HG03439 (cell line): ENCODE results near the gene FBXW12.
"Not testable (repeated sequence)": the region's sequence is repeated elsewhere in the genome, so short reads cannot be mapped to it uniquely, and the experiment has no call there.

Source experiments
- ATAC-seq: cut with Tn5 transposase; IDR thresholded peaks from one replicate; pipeline ENCODE4 v1.9.1; 2021; ENCODE audit warnings: mild to moderate bottlenecking, moderate library complexity; ENCODE audit not compliant: unreplicated experiment

FBXW12 gene

GRCh38 chr3:48371651-48372376 lies at the start of gene FBXW12:
TSS of gene FBXW12 (plus strand) at chr3:48372219. CDS start at chr3:48372768, 549 bp downstream.
- no peak for ATAC-seq

- not testable (repeated sequence) for ATAC-seq
Observed at GRCh38 chr3:48331706-48332435, 40.1 kb upstream of the FBXW12 start.

- ATAC-seq = not testable (repeated sequence)
Observed at GRCh38 chr3:48333346-48334245, 38.4 kb upstream of the FBXW12 start, which contains the start of gene SPINK8. TSS of gene SPINK8 (minus strand) at chr3:48333661. CDS start at chr3:48328341, 5,320 bp downstream.

- ATAC-seq = no peak
Observed at GRCh38 chr3:48334605-48335004, 37.4 kb upstream of the FBXW12 start.

GRCh38 chr3:48335286-48335685 lies 36.7 kb upstream of the FBXW12 start:
- not testable (repeated sequence) for ATAC-seq

- ATAC-seq = not testable (repeated sequence)
Observed at GRCh38 chr3:48337536-48337935, 34.5 kb upstream of the FBXW12 start.

- no peak for ATAC-seq
Observed at GRCh38 chr3:48338635-48339034, 33.4 kb upstream of the FBXW12 start.

GRCh38 chr3:48343432-48343831 lies 28.6 kb upstream of the FBXW12 start:
- no peak for ATAC-seq

GRCh38 chr3:48344867-48345507 lies 27.0 kb upstream of the FBXW12 start:
- ATAC-seq = no peak

GRCh38 chr3:48345946-48346572 lies 26.0 kb upstream of the FBXW12 start:
- ATAC-seq = no peak

- ATAC-seq = no peak
Observed at GRCh38 chr3:48347500-48347899, 24.5 kb upstream of the FBXW12 start.

- ATAC-seq = no peak
Observed at GRCh38 chr3:48352546-48352945, 19.5 kb upstream of the FBXW12 start.

GRCh38 chr3:48353987-48354386 lies 18.0 kb upstream of the FBXW12 start:
- ATAC-seq = no peak

GRCh38 chr3:48356419-48356818 lies 15.6 kb upstream of the FBXW12 start:
- no peak for ATAC-seq

- ATAC-seq = no peak
Observed at GRCh38 chr3:48361928-48362327, 10.1 kb upstream of the FBXW12 start.

- ATAC-seq = no peak
Observed at GRCh38 chr3:48364840-48365239, 7.2 kb upstream of the FBXW12 start.

- no peak for ATAC-seq
Observed at GRCh38 chr3:48367201-48367600, 4.8 kb upstream of the FBXW12 start.

- ATAC-seq = no peak
Observed at GRCh38 chr3:48369693-48370332, 2.2 kb upstream of the FBXW12 start.

- ATAC-seq = no peak
Observed at GRCh38 chr3:48370333-48370713, 1.7 kb upstream of the FBXW12 start.

- no peak for ATAC-seq
Observed at GRCh38 chr3:48372377-48372770, 355 bp downstream of the FBXW12 start.
